ENCODE data around the gene PARG. TPM values are rescaled to one million over a fixed set of nuclear protein-coding genes. Genes with fewer than 3 reads are reported as not detected.
"Not testable (repeated sequence)": the region's sequence is repeated elsewhere in the genome, so short reads cannot be mapped to it uniquely, and the experiment has no call there.

PARG gene
- total RNA-seq, 1 donor from 2014 or later, result 67.2 TPM

DNA sequence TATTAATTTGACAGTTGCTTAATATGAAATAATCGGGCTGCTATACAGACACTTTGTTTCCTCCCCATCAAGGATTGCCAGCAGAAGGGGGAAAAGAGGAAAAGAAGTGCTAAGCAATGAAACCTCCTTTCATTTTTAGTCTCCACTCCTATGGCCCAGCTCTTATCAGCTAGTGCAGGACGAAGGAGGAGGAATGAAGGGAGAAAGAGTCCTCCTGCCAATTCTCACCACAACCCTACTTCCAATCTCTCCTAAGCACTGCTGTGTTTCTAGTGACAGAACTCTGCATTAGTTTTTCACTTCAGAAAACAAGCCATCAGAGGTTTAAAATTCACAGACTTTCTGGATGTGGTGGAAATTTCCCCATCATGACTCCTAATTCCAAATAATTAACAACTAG is 41.8 kb downstream of the PARG start:
- not testable (repeated sequence) for H2AFZ ChIP-seq (replicated peaks); H3K27me3 Mint-ChIP-seq (ENCODE audit: insufficient read depth, low read depth)

DNA sequence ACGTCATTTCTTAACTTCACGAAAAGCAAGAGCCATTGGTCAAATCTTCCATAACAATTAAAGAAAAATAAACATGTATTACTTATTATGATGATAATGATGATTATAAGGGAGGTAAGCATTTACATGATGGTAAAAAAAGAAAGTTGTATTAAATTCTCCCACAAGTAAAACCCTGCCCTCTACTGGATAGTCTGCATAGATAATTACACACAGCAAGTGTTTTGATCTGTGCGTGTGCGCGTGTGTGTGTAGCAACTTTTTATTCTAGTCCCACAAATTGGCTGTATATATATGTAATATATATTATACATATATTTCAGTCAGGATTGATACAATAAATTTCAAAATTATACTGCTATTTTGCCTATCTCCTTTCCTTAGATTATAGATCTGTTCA is 51.8 kb downstream of the PARG start:
- not testable (repeated sequence) for H3K4me1 ChIP-seq; H3K36me3 Mint-ChIP-seq; H3K4me3 ChIP-seq; DNase-seq (ENCODE audit: low spot score); H2AFZ ChIP-seq (replicated peaks); H3K27ac Mint-ChIP-seq; H4K20me1 ChIP-seq (ENCODE audit: low read depth); H3K79me2 ChIP-seq (ENCODE audit: low read depth); H3K27ac ChIP-seq; H3K9me3 Mint-ChIP-seq; H3K4me2 ChIP-seq; H3K4me1 Mint-ChIP-seq; H3K27me3 ChIP-seq; H3K9ac ChIP-seq; H3F3A ChIP-seq (ENCODE audit: low read depth); H3K36me3 ChIP-seq; H3K9me3 ChIP-seq (ENCODE audit: low read depth); H3K27me3 Mint-ChIP-seq (ENCODE audit: insufficient read depth, low read depth); H3K4me3 Mint-ChIP-seq
- peak; percentile 27 for TF ChIP-seq CTCF (IDR thresholded peaks at IDR 0.05)

More for the DNA sequence above, 41.8 kb downstream of the PARG start:
- H3K4me3 Mint-ChIP-seq; H3K4me3 ChIP-seq; H3K4me1 ChIP-seq; H3K79me2 ChIP-seq (ENCODE audit: low read depth); H3K36me3 Mint-ChIP-seq; H3K27ac ChIP-seq; H3K36me3 ChIP-seq; H3F3A ChIP-seq (ENCODE audit: low read depth); H3K4me1 Mint-ChIP-seq; H3K27me3 ChIP-seq; H3K27ac Mint-ChIP-seq; H3K9ac ChIP-seq; DNase-seq (ENCODE audit: low spot score); H4K20me1 ChIP-seq (ENCODE audit: low read depth); H3K9me3 Mint-ChIP-seq; H3K9me3 ChIP-seq (ENCODE audit: low read depth); H3K4me2 ChIP-seq: not testable (repeated sequence)

- H2AFZ ChIP-seq (replicated peaks); H4K20me1 ChIP-seq (ENCODE audit: low read depth); H3K79me2 ChIP-seq (ENCODE audit: low read depth); H3K4me3 Mint-ChIP-seq; H3K36me3 Mint-ChIP-seq; H3K9me3 ChIP-seq (ENCODE audit: low read depth); H3K4me2 ChIP-seq; H3K27ac Mint-ChIP-seq; H3F3A ChIP-seq (ENCODE audit: low read depth); H3K4me1 ChIP-seq; H3K4me1 Mint-ChIP-seq; DNase-seq (ENCODE audit: low spot score); H3K27me3 Mint-ChIP-seq (ENCODE audit: insufficient read depth, low read depth); H3K27me3 ChIP-seq; H3K27ac ChIP-seq; H3K9ac ChIP-seq; H3K4me3 ChIP-seq; H3K9me3 Mint-ChIP-seq; H3K36me3 ChIP-seq: not testable (repeated sequence)
These were observed 57.0 kb downstream of the PARG start for GRCh38 chr10:49884739-49885331.

- H3K27ac Mint-ChIP-seq; H3K27ac ChIP-seq; H3K9ac ChIP-seq; H3K36me3 Mint-ChIP-seq; H3K4me1 Mint-ChIP-seq; H4K20me1 ChIP-seq (ENCODE audit: low read depth); DNase-seq (ENCODE audit: low spot score); H3K9me3 Mint-ChIP-seq; H3K4me2 ChIP-seq; H3K79me2 ChIP-seq (ENCODE audit: low read depth); H3F3A ChIP-seq (ENCODE audit: low read depth); H3K4me1 ChIP-seq; H3K9me3 ChIP-seq (ENCODE audit: low read depth); H3K36me3 ChIP-seq; H3K4me3 ChIP-seq; H3K27me3 ChIP-seq; H3K4me3 Mint-ChIP-seq; H3K27me3 Mint-ChIP-seq (ENCODE audit: insufficient read depth, low read depth); H2AFZ ChIP-seq (replicated peaks): not testable (repeated sequence)
These were observed 58.0 kb downstream of the PARG start for GRCh38 chr10:49883852-49884251.

DNA sequence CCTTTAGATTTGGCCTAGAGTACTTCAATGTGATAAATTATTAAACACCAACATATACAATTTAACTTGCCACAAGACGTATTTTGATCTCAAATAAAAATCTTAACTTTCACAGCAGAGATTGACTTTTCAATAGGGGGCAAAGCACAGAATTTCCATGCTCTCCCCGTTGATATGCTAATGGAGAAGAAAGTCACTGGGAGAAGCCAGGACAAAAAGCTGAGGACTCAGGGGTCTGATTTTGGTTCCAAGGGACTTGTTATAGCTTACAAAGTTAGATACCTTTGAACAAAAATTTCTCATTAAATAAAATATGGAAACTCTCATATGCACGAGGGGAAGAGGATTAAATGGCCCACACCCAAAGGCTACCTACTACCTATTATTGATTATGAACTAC is 59.5 kb downstream of the PARG start:
- not testable (repeated sequence) for H3K27me3 Mint-ChIP-seq (ENCODE audit: insufficient read depth, low read depth); H4K20me1 ChIP-seq (ENCODE audit: low read depth); H3K9ac ChIP-seq; H2AFZ ChIP-seq (replicated peaks); H3K27me3 ChIP-seq; H3K9me3 Mint-ChIP-seq; H3K79me2 ChIP-seq (ENCODE audit: low read depth); H3K4me3 Mint-ChIP-seq; H3K9me3 ChIP-seq (ENCODE audit: low read depth); H3K4me1 ChIP-seq; DNase-seq (ENCODE audit: low spot score); H3K36me3 ChIP-seq; H3K4me3 ChIP-seq; H3K4me1 Mint-ChIP-seq; H3K27ac ChIP-seq; H3K4me2 ChIP-seq; H3K27ac Mint-ChIP-seq; H3F3A ChIP-seq (ENCODE audit: low read depth)
- H3K36me3 Mint-ChIP-seq, result peaks cover 12% of the 10 kb centered on the region

- H3K36me3 Mint-ChIP-seq, result not testable (repeated sequence)
These were observed 69.1 kb downstream of the PARG start for GRCh38 chr10:49872740-49873139.

GRCh38 chr10:49871462-49871861 is 70.4 kb downstream of the PARG start:
- H3K36me3 Mint-ChIP-seq; DNase-seq (ENCODE audit: low spot score); H4K20me1 ChIP-seq (ENCODE audit: low read depth); H3K27ac Mint-ChIP-seq; H3K9me3 ChIP-seq (ENCODE audit: low read depth); H3K9me3 Mint-ChIP-seq; H3K4me3 Mint-ChIP-seq; H3K4me2 ChIP-seq; H3K4me1 Mint-ChIP-seq; H3K27me3 Mint-ChIP-seq (ENCODE audit: insufficient read depth, low read depth); H3K27me3 ChIP-seq; H3K36me3 ChIP-seq; H2AFZ ChIP-seq (replicated peaks); H3K4me3 ChIP-seq; H3F3A ChIP-seq (ENCODE audit: low read depth); H3K9ac ChIP-seq; H3K79me2 ChIP-seq (ENCODE audit: low read depth); H3K27ac ChIP-seq; H3K4me1 ChIP-seq: not testable (repeated sequence)

More at GRCh38 chr10:49872740-49873139, 69.1 kb downstream of the PARG start:
- H3F3A ChIP-seq (ENCODE audit: low read depth); H3K9ac ChIP-seq; H3K4me1 Mint-ChIP-seq; DNase-seq (ENCODE audit: low spot score); H3K79me2 ChIP-seq (ENCODE audit: low read depth); H3K27ac Mint-ChIP-seq; H3K4me3 ChIP-seq; H3K27ac ChIP-seq; H3K4me3 Mint-ChIP-seq; H3K9me3 ChIP-seq (ENCODE audit: low read depth); H3K36me3 ChIP-seq; H3K27me3 Mint-ChIP-seq (ENCODE audit: insufficient read depth, low read depth); H4K20me1 ChIP-seq (ENCODE audit: low read depth); H3K27me3 ChIP-seq; H3K9me3 Mint-ChIP-seq; H3K4me2 ChIP-seq; H3K4me1 ChIP-seq; H2AFZ ChIP-seq (replicated peaks): not testable (repeated sequence)

DNA sequence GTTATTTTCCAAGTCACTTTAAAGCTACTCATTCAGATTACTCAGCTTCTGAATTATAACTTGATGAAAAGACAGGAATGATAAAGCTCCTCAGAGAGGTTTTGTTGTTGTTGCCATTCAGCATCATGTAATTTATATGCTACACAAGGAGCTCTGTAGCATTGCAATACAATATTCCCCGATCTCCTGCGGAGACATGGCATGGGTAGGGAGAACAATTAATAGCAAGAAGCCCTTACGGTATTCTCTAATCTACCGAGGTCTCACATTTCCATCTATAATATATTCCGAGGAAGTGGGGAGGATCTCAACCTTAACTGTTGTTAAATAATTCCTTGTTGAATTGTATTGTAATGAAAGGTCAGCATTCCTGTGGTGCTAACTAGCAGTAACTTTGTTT is 81.9 kb downstream of the PARG start:
- H3K27ac Mint-ChIP-seq; H3K27me3 Mint-ChIP-seq (ENCODE audit: insufficient read depth, low read depth); H3K36me3 ChIP-seq; H3K9me3 Mint-ChIP-seq; H3K9me3 ChIP-seq (ENCODE audit: low read depth); H3K36me3 Mint-ChIP-seq; DNase-seq (ENCODE audit: low spot score); H3K9ac ChIP-seq; H3K4me2 ChIP-seq; H3K27me3 ChIP-seq; H4K20me1 ChIP-seq (ENCODE audit: low read depth); H3F3A ChIP-seq (ENCODE audit: low read depth); H3K27ac ChIP-seq; H3K4me3 Mint-ChIP-seq; H3K4me1 Mint-ChIP-seq; H3K79me2 ChIP-seq (ENCODE audit: low read depth); H2AFZ ChIP-seq (replicated peaks); H3K4me3 ChIP-seq; H3K4me1 ChIP-seq: not testable (repeated sequence)

Data from neural progenitor cell (in vitro differentiated cells).